Endothelial cell of umbilical vein (primary cell): ENCODE measurements around the gene CAPS. TPM values are rescaled to one million over a fixed set of nuclear protein-coding genes. Genes with fewer than 3 reads are reported as not detected.
A peak's percentile ranks its signal among the peaks of the same experiment; 100 is the strongest.

Experiments
- BruUV-seq: library from RNA; stranded (reverse); fragments of 400-500 nt; replicated peaks from 2 replicates; lab custom pipeline; 2021; lab: Mats Ljungman, UMichigan
- CTCF ChIA-PET: fragments of 300-600, 350-600 bp; sonication (Branson Sonifier 250); formaldehyde crosslinking; loops from one replicate; lab custom pipeline; 2021; ENCODE audit warnings: antibody characterized with exemption, inconsistent platforms; lab: Charles Lee
- POLR2A ChIA-PET: fragments of 300-600, 350-600 bp; sonication (Branson Sonifier 250); formaldehyde crosslinking; loops from one replicate; lab custom pipeline; 2021; ENCODE audit warnings: antibody characterized with exemption, inconsistent platforms; lab: Charles Lee
- DNase-seq: peaks from one replicate; pipeline ENCODE4 v3.0.0-alpha.2; 2011; ENCODE audit warnings: low read depth, low spot score
- FAIRE-seq: peaks from 2 replicates; lab custom pipeline; 2011; peaks lifted over from hg19 to GRCh38; lab: Jason Lieb, UNC
- H2AFZ ChIP-seq: 2 replicates; pipeline ENCODE4 v1.6.0; 2012; ENCODE audit warnings: low read depth, low read length, control low read depth, inconsistent platforms
- H3K27ac ChIP-seq: 2 replicates; pipeline ENCODE4 v1.5.1; 2011; ENCODE audit warnings: low read depth, mild to moderate bottlenecking, control low read depth, low read length, moderate library complexity; ENCODE audit not compliant: insufficient read depth
- H3K27me3 ChIP-seq, 2 experiments: 2 replicates each; pipeline versions ENCODE4 v1.6.0 to v1.6.1; 2011; ENCODE audit warnings: low read length in 2 of 2, mixed read lengths in 1 of 2; ENCODE audit not compliant: control insufficient read depth in 2 of 2, insufficient read depth in 2 of 2
- H3K36me3 ChIP-seq, 2 experiments: 2 replicates in 1 of 2; 3 replicates in 1 of 2; pipeline ENCODE4 v1.5.1; 2011; ENCODE audit warnings: low read length in 2 of 2, mild to moderate bottlenecking in 1 of 2, moderate library complexity in 1 of 2; ENCODE audit not compliant: control insufficient read depth in 2 of 2, insufficient read depth in 2 of 2; ENCODE audit errors: extremely low read depth in 1 of 2
- H3K4me1 ChIP-seq: 3 replicates; pipeline ENCODE4 v1.5.1; 2011; ENCODE audit warnings: mild to moderate bottlenecking, low read length; ENCODE audit not compliant: control insufficient read depth, insufficient read depth; ENCODE audit errors: extremely low read depth
- H3K4me2 ChIP-seq: 2 replicates; pipeline ENCODE4 v1.6.1; 2011; ENCODE audit warnings: low read length, control low read depth, mixed read lengths; ENCODE audit not compliant: insufficient read depth
- H3K4me3 ChIP-seq, 3 experiments: fragments of 200-600 bp in 1 of 3; sonication (generic), shearing (Covaris generic) in 1 of 3; replicated peaks in 1 of 3; 2 replicates each; pipeline ENCODE4 v1.5.1; 2011 to 2016; ENCODE audit warnings: control low read depth in 3 of 3, low read length in 3 of 3, mild to moderate bottlenecking in 2 of 3, inconsistent platforms in 1 of 3, low read depth in 1 of 3, moderate library complexity in 1 of 3; ENCODE audit not compliant: insufficient read depth in 1 of 3
- H3K79me2 ChIP-seq: 2 replicates; pipeline ENCODE4 v1.6.0; 2012; ENCODE audit warnings: low read length, inconsistent platforms; ENCODE audit not compliant: control insufficient read depth, insufficient read depth
- H3K9ac ChIP-seq: replicated peaks from 2 replicates; pipeline ENCODE3; 2011; ENCODE audit warnings: low read length, control low read depth; ENCODE audit not compliant: insufficient read depth; ENCODE audit errors: extremely low read depth
- H3K9me1 ChIP-seq: replicated peaks from 3 replicates; pipeline ENCODE4 v1.6.0; 2011; ENCODE audit warnings: mild to moderate bottlenecking, low read length; ENCODE audit not compliant: control insufficient read depth, insufficient read depth; ENCODE audit errors: extremely low read depth
- H3K9me3 ChIP-seq: replicated peaks from 2 replicates; pipeline ENCODE4 v1.5.1; 2012; ENCODE audit warnings: low read length, inconsistent platforms; ENCODE audit not compliant: control insufficient read depth, insufficient read depth
- H4K20me1 ChIP-seq: replicated peaks from 2 replicates; pipeline ENCODE3; 2011; ENCODE audit warnings: mild to moderate bottlenecking, low read length; ENCODE audit not compliant: control insufficient read depth, insufficient read depth; ENCODE audit errors: extremely low read depth
- EZH2 ChIP-seq: IDR thresholded peaks from 2 replicates; pipeline ENCODE4 v1.6.1; 2012; ENCODE audit warnings: borderline replicate concordance, low read depth, mild to moderate bottlenecking, moderate library complexity, low read length, inconsistent platforms; ENCODE audit not compliant: severe bottlenecking
- FOS ChIP-seq: IDR thresholded peaks from 2 replicates; pipeline ENCODE4 v1.6.1; 2011; ENCODE audit warnings: mild to moderate bottlenecking, low read length, moderate library complexity, borderline replicate concordance; ENCODE audit not compliant: insufficient read depth
- GATA2 ChIP-seq: IDR thresholded peaks from 2 replicates; pipeline ENCODE4 v1.7.0; 2011; ENCODE audit warnings: low read depth, mild to moderate bottlenecking, moderate library complexity, mixed read lengths, low read length; ENCODE audit not compliant: insufficient read length, insufficient read depth
- JUN ChIP-seq: IDR thresholded peaks from 2 replicates; pipeline ENCODE4 v1.6.1; 2011; ENCODE audit warnings: borderline replicate concordance, low read depth; ENCODE audit not compliant: insufficient read length, insufficient read depth
- MYC ChIP-seq: IDR thresholded peaks from one replicate; pipeline ENCODE4 v1.6.1; 2011; ENCODE audit warnings: mild to moderate bottlenecking, low read depth, low read length
- dilution Hi-C: fragments of 300-500 bp; cut with MboI; formaldehyde crosslinking; loops from one replicate; pipeline ENCODE4 v1.15.0; 2019; ENCODE audit warnings: low sequenced_read_pairs; ENCODE audit not compliant: extremely low pct_ligation_motif_present
- intact Hi-C: fragments of 100-400 bp; cut with micrococcal nuclease; formaldehyde crosslinking; loops from one replicate; pipeline ENCODE4 v1.10.0; 2022
- polyA plus RNA-seq, 4 experiments: library from polyadenylated mRNA; depleted of rRNA in 3 of 4; stranded (reverse) in 3 of 4; unstranded in 1 of 4; fragments of >200 nt; gene quantifications; 2 replicates each; pipeline versions ENCODE4 v1.2.1 to v1.2.3, GENCODE V29; 2011 to 2012; ENCODE audit warnings: missing spikeins in 1 of 4
- total RNA-seq: library from RNA; stranded (reverse); gene quantifications from 2 replicates; pipeline ENCODE4 v1.2.3, GENCODE V29; 2021
- TF ChIP-seq, protein P1 (sequence below), 2 donors: IDR thresholded peaks; 1 replicate in 1 of 2; 2 replicates in 1 of 2; pipeline ENCODE4 v1.5.1; 2011; ENCODE audit warnings: low read length in 2 of 2, mild to moderate bottlenecking in 2 of 2, moderate library complexity in 2 of 2, control low read depth in 1 of 2, inconsistent platforms in 1 of 2, low read depth in 1 of 2; ENCODE audit not compliant: insufficient read depth in 1 of 2; ENCODE audit errors: extremely low read depth in 1 of 2

Gene CAPS
- total and polyA plus RNA-seq, 2 donors (not counting 3 experiments of a cell fraction or from before 2014, with no cell fraction given), result 6.9 to 8.9 TPM

DNA sequence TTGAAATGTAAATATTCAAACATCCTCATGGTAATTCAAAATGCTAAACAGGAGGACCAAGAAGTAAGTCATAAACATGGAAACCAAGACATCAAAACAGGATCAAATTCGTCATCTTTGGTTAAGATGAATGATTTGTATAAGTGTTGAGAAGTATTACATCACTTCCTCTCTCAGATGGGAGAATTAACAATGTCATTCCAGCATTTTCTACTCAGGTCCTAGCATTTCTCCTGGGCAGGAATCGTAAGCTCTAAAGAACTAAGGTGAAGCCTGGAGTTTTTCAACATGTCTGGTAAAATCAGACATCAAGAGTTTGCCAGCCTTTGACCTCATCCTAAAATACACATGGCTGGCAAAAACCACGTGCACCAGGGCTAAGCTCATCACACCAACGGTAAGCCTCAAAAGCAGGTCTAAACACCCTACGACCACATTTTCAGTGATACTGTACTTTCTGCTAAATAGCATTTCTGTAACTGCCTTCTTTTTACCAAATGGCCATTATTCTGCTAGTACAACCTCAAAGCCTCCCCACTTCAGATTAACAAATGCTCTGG is 39.1 kb downstream of the CAPS start:
- intact Hi-C loops (no loop called here), dilution Hi-C loops (no loop called here)
- H3K27me3 ChIP-seq, result no peaks in the 10 kb centered on the region
- H2AFZ ChIP-seq, result no peak overlapping the region
- H3K27ac ChIP-seq, result peak overlapping the region; percentile 46
- FAIRE-seq (peak; percentile 26), DNase-seq (peak; percentile 31)
- no peak overlapping the region for H3K4me3 ChIP-seq
- peak; percentile 63 for TF ChIP-seq JUN
- no peak for TF ChIP-seq MYC
- TF ChIP-seq, protein P1, sequence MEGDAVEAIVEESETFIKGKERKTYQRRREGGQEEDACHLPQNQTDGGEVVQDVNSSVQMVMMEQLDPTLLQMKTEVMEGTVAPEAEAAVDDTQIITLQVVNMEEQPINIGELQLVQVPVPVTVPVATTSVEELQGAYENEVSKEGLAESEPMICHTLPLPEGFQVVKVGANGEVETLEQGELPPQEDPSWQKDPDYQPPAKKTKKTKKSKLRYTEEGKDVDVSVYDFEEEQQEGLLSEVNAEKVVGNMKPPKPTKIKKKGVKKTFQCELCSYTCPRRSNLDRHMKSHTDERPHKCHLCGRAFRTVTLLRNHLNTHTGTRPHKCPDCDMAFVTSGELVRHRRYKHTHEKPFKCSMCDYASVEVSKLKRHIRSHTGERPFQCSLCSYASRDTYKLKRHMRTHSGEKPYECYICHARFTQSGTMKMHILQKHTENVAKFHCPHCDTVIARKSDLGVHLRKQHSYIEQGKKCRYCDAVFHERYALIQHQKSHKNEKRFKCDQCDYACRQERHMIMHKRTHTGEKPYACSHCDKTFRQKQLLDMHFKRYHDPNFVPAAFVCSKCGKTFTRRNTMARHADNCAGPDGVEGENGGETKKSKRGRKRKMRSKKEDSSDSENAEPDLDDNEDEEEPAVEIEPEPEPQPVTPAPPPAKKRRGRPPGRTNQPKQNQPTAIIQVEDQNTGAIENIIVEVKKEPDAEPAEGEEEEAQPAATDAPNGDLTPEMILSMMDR (IDR thresholded peaks at IDR 0.05; ENCODE audit: extremely low read depth in 1 of 2, insufficient read depth in 1 of 2, low read depth in 1 of 2, low read length in 2 of 2), result no peak
- no peak for TF ChIP-seq EZH2
- no peak for TF ChIP-seq FOS
- TF ChIP-seq GATA2, result no peak
- CTCF ChIA-PET, result interaction anchor here (0.8 to 7.2 kb wide), 6 partner anchors 14 to 69 kb away, joined by 3 to 46 read pairs (median 3); no protein-coding TSS in a partner anchor
- peaks cover 41% of the 10 kb centered on the region for H3K4me1 ChIP-seq
- H3K9me1 ChIP-seq, result no peaks in the 10 kb centered on the region
- POLR2A ChIA-PET, result no interaction called here
- peaks cover 88% of the 10 kb centered on the region for H3K79me2 ChIP-seq
- H3K36me3 ChIP-seq, result peaks cover 0 to 4% of the 10 kb centered on the region in 2 experiments
- H3K9me3 ChIP-seq, result no peaks in the 10 kb centered on the region
- H4K20me1 ChIP-seq, result no peaks in the 10 kb centered on the region
- no TSS peak for BruUV-seq
- H3K9ac ChIP-seq, result no peak overlapping the region
- H3K4me2 ChIP-seq, result no peak overlapping the region
